Measurements from ENCODE around the gene LCE2A.
A peak's percentile ranks its signal among the peaks of the same experiment; 100 is the strongest.

The LCE2A gene

DNA sequence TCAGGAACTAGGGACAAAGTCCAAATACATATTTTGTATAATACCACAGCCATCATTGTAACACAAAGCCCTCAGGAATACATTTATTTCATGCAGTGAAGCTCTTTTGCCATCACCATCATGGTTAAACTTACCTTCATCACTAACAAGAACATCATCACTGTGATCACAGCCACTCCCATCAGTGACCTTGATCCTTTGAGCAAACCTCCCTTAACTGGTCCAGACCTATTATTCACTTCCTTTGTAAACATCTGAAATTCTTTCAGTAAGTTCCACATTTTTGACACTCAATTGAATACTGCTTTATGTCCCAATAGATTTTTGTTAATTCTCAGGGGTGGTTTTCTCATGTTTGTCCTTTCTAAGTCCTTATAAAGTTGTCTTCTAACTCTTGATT lies 43.5 kb downstream of the LCE2A start:
- H3K4me3 ChIP-seq (ENCODE audit: low read length): no peak overlapping the region
- TF ChIP-seq, protein P1, sequence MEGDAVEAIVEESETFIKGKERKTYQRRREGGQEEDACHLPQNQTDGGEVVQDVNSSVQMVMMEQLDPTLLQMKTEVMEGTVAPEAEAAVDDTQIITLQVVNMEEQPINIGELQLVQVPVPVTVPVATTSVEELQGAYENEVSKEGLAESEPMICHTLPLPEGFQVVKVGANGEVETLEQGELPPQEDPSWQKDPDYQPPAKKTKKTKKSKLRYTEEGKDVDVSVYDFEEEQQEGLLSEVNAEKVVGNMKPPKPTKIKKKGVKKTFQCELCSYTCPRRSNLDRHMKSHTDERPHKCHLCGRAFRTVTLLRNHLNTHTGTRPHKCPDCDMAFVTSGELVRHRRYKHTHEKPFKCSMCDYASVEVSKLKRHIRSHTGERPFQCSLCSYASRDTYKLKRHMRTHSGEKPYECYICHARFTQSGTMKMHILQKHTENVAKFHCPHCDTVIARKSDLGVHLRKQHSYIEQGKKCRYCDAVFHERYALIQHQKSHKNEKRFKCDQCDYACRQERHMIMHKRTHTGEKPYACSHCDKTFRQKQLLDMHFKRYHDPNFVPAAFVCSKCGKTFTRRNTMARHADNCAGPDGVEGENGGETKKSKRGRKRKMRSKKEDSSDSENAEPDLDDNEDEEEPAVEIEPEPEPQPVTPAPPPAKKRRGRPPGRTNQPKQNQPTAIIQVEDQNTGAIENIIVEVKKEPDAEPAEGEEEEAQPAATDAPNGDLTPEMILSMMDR (conservative IDR thresholded peaks at IDR 0.05; ENCODE audit: low read length): no peak

GRCh38 chr1:152743371-152744145 lies 45.4 kb downstream of the LCE2A start:
- TF ChIP-seq, protein P1 (conservative IDR thresholded peaks at IDR 0.05; ENCODE audit: low read length): no peak
- peak; percentile 51 for DNase-seq (ENCODE audit: low read depth)
- no peak overlapping the region for H3K4me3 ChIP-seq (ENCODE audit: low read length)

More for the DNA sequence above, 43.5 kb downstream of the LCE2A start:
- no peak for DNase-seq (ENCODE audit: low read depth)

- TF ChIP-seq, protein P1 (conservative IDR thresholded peaks at IDR 0.05; ENCODE audit: low read length): no peak; the same call in 1 of the 2 replicates
- peak; percentile 17 for DNase-seq (ENCODE audit: low read depth)
- H3K4me3 ChIP-seq (ENCODE audit: low read length): no peak overlapping the region
These were observed 47.2 kb downstream of the LCE2A start for GRCh38 chr1:152745289-152745704.

DNA sequence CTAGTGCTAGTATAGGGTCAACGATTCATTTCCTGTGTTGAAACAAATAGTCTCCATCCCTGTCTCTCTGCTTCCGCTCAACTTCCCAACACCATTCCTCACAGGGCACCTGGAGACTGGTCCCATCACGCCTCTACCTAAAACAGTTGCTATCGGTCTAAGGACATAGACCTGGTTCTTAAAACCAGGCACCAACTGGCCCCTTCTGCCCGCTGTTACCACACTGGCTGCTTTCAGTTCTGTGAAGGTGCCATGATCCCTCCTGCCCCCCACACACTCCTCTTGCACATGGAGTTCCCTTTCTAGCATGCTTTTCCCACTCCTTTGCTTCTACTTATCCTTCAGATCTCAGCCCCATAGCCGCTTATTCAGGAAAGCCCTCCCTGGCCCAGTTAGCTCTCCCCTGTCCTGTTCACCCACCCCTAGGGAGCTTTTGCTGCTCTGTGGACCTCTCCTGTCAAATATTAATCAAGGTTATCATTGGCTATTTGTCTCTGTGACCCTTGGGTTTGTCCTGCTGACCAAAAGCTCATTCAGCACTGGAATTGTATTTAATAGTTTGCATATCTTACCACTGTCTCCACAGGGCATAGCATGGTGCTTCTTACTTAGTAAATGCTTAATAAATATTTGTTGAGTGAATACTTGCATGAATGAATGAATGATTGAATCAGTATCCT lies 47.8 kb downstream of the LCE2A start:
- H3K4me3 ChIP-seq (ENCODE audit: low read length): no peak overlapping the region
- no peak for DNase-seq (ENCODE audit: low read depth)
- TF ChIP-seq, protein P1 (conservative IDR thresholded peaks at IDR 0.05; ENCODE audit: low read length): no peak

DNA sequence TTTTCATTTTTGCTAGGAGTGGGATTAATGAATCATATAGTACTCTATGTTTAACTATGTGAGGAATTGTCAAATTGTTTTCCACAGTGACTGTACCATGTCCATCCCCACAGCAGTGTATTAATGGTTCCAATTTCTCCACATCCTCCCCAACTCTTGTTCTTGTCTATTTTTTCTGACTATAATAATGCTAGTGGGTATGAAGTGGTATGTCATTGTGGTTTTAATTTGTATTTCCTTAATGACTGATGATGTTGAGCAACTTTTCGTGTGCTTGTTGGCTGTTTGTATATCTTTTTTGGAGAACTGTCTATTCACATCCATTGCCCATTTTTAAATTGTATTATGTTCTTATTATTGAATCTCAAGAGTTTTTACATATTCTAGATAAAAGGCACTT lies 49.7 kb downstream of the LCE2A start:
- peak; percentile 51 for DNase-seq (ENCODE audit: low read depth)
- TF ChIP-seq, protein P1 (conservative IDR thresholded peaks at IDR 0.05; ENCODE audit: low read length): no peak

More for the DNA sequence above, 49.7 kb downstream of the LCE2A start:
- H3K4me3 ChIP-seq (ENCODE audit: low read length): no peak overlapping the region
